ENCODE measurements around the gene PITPNB. TPM values are rescaled to one million over a fixed set of nuclear protein-coding genes. Genes with fewer than 3 reads are reported as not detected.
A peak's percentile ranks its signal among the peaks of the same experiment; 100 is the strongest.

The PITPNB gene
- total RNA-seq, 1 donor from 2014 or later, result 58.6 TPM

DNA sequence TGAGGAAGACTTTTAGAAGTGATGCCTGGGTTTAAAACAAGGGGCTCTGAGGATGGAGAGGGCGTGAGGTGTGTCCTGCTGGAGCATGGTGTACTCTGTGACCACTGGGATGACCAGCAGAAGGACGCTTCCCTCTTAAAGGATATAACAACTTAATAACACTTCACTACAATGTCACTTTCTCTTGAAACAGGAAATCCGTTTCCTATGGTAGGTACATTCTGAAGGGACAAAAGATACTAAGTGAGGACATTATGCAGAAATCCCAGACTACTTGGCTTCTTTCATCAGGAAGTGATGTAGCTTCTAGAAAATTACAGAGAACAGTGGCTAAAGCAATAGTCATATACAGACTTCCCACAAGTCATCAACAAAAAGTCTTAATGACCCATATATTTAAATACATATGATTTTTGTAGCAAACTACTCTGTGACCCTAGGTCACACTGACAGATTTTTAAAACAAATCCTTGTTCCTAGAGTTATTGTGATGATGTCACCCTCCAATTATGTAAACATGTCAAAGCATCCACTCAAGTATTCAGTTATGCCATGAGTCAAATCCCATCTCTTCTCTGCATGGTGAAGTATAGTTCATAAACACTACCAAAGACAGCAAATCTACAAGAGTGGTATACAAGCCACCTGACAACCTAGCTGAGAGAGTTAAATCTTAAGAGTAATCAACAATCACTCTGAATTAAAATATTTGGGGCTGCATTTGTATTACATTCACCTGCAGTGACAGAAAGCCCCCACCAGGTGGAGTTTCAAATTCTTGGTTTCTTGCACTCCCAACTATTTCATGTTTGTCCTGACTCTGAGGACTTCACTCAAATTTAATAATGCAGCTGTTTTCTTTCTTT lies 32.8 kb downstream of the PITPNB start:
- H3K9me3 ChIP-seq, result no peaks in the 10 kb centered on the region
- intact Hi-C loops (cut with DNase I), result no loop called here
- no peaks in the 10 kb centered on the region for H3K27me3 ChIP-seq (ENCODE audit: low read depth)
- DNase-seq, result no peak
- TF ChIP-seq, protein P1, sequence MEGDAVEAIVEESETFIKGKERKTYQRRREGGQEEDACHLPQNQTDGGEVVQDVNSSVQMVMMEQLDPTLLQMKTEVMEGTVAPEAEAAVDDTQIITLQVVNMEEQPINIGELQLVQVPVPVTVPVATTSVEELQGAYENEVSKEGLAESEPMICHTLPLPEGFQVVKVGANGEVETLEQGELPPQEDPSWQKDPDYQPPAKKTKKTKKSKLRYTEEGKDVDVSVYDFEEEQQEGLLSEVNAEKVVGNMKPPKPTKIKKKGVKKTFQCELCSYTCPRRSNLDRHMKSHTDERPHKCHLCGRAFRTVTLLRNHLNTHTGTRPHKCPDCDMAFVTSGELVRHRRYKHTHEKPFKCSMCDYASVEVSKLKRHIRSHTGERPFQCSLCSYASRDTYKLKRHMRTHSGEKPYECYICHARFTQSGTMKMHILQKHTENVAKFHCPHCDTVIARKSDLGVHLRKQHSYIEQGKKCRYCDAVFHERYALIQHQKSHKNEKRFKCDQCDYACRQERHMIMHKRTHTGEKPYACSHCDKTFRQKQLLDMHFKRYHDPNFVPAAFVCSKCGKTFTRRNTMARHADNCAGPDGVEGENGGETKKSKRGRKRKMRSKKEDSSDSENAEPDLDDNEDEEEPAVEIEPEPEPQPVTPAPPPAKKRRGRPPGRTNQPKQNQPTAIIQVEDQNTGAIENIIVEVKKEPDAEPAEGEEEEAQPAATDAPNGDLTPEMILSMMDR (IDR thresholded peaks at IDR 0.05), result peak; percentile 86
- peaks cover 51% of the 10 kb centered on the region for H3K4me1 ChIP-seq
- peaks cover 64% of the 10 kb centered on the region for H3K36me3 ChIP-seq
- no peak overlapping the region for H3K4me3 ChIP-seq
- peak; percentile 32 to 69 for ATAC-seq
- peak overlapping the region; percentile 56 for H3K27ac ChIP-seq

GRCh38 chr22:27883656-27884350 lies 35.3 kb downstream of the PITPNB start:
- H3K4me1 ChIP-seq, result peaks cover 59% of the 10 kb centered on the region

DNA sequence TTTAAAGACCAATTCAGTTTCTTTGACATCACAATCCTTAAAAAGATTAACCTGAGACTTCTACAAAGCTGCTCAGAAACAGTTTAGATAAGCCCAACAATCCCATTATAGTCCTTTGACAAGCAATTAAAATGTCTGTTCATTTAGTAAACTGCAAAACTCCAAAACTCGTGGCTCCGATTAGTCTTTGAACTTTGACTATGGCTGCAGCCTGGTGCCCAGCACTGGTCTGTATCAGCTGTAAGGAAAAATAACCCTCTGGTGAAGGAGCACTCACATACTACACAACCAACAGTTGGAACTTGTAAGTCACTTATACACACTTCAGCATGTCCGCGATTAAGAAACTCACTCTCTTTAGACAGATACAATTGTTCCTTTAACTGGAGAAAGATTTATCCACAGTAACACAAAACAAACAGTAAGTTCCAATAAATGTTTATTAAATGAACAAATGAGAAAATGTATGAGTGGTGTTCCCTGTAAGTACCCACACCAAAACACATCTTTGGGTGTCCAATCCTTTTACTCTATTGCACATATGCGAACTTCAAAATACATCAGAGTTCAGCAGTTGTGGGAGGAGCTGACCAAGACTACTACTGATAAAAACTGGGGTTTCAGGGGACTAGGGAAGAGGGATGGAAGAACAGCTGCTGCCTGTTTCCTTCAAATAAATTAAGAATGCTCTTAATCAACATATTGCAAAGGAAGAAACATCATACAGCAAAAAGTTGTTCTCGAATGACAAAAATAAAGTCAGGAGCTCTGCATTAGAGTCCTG lies 36.4 kb downstream of the PITPNB start:
- TF ChIP-seq, protein P1 (IDR thresholded peaks at IDR 0.05), result no peak
- no peaks in the 10 kb centered on the region for H3K9me3 ChIP-seq
- H3K4me3 ChIP-seq, result no peak overlapping the region
- H3K36me3 ChIP-seq, result peaks cover 30% of the 10 kb centered on the region
- H3K27me3 ChIP-seq (ENCODE audit: low read depth), result no peaks in the 10 kb centered on the region
- H3K27ac ChIP-seq, result no peak overlapping the region
- intact Hi-C loops (cut with DNase I), result loop anchor here (5.0 kb wide), 1 partner anchor 130 kb away; no protein-coding TSS in a partner anchor
- ATAC-seq, result no peak
- DNase-seq, result no peak
- peaks cover 58% of the 10 kb centered on the region for H3K4me1 ChIP-seq

More at GRCh38 chr22:27883656-27884350, 35.3 kb downstream of the PITPNB start:
- ATAC-seq, result no peak
- no peak for DNase-seq
- Histone ChIP-seq H3K27me3 (ENCODE audit: low read depth) (no peaks in the 10 kb centered on the region), H3K4me3 (no peak overlapping the region), H3K27ac (no peak overlapping the region), H3K9me3 (no peaks in the 10 kb centered on the region), H3K36me3 (peaks cover 41% of the 10 kb centered on the region)
- TF ChIP-seq, protein P1 (IDR thresholded peaks at IDR 0.05), result no peak
- intact Hi-C loops (cut with DNase I), result loop anchor here (5.0 kb wide), 1 partner anchor 128 kb away; no protein-coding TSS in a partner anchor

DNA sequence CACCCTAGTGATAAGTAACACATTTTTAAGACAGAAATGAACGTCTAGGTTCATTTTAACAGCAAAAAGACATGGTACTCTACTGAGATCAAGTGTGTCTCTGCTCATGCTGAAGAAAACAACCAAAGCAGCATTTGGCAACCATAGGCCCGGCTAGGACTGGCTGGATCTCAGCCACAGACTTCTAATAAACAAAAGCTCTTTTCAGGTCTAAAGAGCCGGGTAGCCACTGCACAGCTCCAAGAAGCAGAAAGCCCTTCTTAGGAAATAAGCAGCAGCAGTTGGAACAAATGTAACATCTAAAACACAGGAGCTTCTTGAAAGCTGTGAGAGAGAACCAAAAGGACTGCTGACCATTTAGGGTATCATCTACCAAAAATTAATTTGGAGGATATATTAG lies 37.6 kb downstream of the PITPNB start:
- H3K27ac ChIP-seq, result no peak overlapping the region
- H3K27me3 ChIP-seq (ENCODE audit: low read depth), result no peaks in the 10 kb centered on the region
- no peak overlapping the region for H3K4me3 ChIP-seq
- H3K4me1 ChIP-seq, result peaks cover 48% of the 10 kb centered on the region
- TF ChIP-seq, protein P1 (IDR thresholded peaks at IDR 0.05), result no peak
- ATAC-seq (peak in 1 of 2 donors; percentile 31), DNase-seq (no peak)
- intact Hi-C loops (cut with DNase I), result loop anchor here (5.0 kb wide), 1 partner anchor 131 kb away; no protein-coding TSS in a partner anchor
- H3K36me3 ChIP-seq, result peaks cover 22% of the 10 kb centered on the region
- no peaks in the 10 kb centered on the region for H3K9me3 ChIP-seq
